Smooth muscle cell of the coronary artery (primary cell): ENCODE data around the gene GLOD5. TPM values are rescaled to one million over a fixed set of nuclear protein-coding genes. Genes with fewer than 3 reads are reported as not detected.

Experiments
- total RNA-seq: library from RNA; depleted of rRNA; stranded (reverse); fragments of >200 nt; gene quantifications from 2 replicates; pipeline ENCODE4 v1.2.3, GENCODE V29; 2014; ENCODE audit warnings: low replicate concordance

Gene GLOD5
- total RNA-seq, result not detected in 2 replicates

DNA sequence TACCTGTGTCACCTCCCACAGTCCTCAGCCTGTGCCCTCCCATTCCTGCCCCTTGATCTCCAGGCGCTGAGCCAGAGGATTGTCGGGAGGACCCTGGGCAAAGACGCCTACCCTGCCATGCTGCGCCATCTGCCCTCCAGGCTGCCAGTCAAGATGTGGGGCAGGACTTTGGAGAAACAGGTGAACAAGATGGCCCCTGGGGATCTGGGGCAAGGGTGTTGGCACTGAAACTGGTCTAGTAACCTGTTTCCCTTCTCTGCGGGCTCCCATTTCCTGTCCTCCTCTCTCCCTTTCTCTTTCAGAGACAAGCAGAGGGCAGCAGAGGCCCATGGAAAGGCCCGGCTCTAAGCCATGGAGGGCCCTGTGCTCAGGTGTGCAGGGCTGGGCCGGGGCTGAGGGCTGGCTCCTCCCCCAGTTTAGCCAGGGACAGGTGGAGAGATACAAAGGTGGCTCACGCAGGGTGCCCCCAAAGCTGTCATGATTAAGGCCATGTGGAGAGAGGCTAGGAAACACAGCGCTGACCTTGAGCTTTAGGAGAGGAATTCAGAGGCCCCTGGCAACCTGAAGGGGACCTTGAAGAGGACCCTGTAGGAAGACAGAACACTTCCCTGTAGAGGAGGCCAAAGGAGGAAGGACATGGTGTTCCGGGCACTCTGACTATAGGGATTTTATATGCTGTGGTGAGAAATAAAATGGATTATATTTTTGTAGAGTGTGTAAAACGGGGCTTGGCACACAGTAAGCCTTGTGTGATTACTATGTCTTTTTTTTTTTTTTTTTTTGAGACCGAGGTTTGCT is at the start of gene GLOD5:
Gene GLOD5 (plus strand): TSS at position 74 of the 798 bp plus-strand sequence. CDS start 44 bp downstream, at position 118.

DNA sequence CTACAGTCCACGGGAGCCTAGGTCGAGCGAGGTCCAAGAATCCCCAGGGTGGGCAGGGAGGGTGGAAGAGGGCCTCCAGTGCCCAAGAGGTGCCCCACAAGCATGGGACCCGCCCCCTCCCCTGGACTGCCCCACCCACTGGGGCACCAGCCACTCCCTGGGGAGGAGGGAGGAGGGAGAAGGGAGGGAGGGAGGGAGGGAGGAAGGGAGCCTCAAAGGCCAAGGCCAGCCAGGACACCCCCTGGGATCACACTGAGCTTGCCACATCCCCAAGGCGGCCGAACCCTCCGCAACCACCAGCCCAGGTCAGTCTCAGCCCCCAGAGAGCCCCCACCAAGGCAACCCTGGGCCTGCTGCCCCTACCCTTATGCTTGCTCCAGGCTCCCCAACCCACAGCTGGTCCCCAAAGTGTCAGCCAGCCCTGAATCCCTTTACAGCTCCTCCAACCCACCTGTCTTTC is 24.8 kb downstream of the GLOD5 start, which contains the start of gene GATA1:
Gene GATA1 (plus strand): TSS at position 250 of the 460 bp plus-strand sequence. CDS start 4,520 bp downstream, outside the sequence.

GRCh38 chrX:48801280-48802088 is 39.9 kb downstream of the GLOD5 start, which contains the start of gene HDAC6:
Gene HDAC6 (plus strand): TSS chrX:48802067. CDS start chrX:48802693, 626 bp downstream.

Other genes with a start within 250 kb of the GLOD5 start
- 45.9 and 78.8 TPM in 2 replicates for gene EBP, start 239.9 kb upstream of the GLOD5 start, total RNA-seq
- 5.3 and 6.2 TPM in 2 replicates for gene TBC1D25, start 222.0 kb upstream of the GLOD5 start, total RNA-seq
- gene RBM3, start 187.3 kb upstream of the GLOD5 start, total RNA-seq, result 56.9 and 302 TPM in 2 replicates
- gene WDR13, start 164.3 kb upstream of the GLOD5 start, total RNA-seq, result 170 and 335 TPM in 2 replicates
- 0.23 TPM in 1 of 2 replicates, not detected in the other for gene WAS, start 77.9 kb upstream of the GLOD5 start, total RNA-seq
- gene SUV39H1, start 65.0 kb upstream of the GLOD5 start, total RNA-seq, result 0.59 and 2.5 TPM in 2 replicates
- not detected in 2 replicates for gene GATA1, start 24.8 kb downstream of the GLOD5 start, total RNA-seq
- gene HDAC6, start 40.3 kb downstream of the GLOD5 start, total RNA-seq, result 21.8 and 25.6 TPM in 2 replicates
- gene ERAS, start 64.8 kb downstream of the GLOD5 start, total RNA-seq, result not detected in 2 replicates
- 0.15 and 0.23 TPM in 2 replicates for gene PCSK1N, start 73.9 kb downstream of the GLOD5 start, total RNA-seq
- gene TIMM17B, start 136.0 kb downstream of the GLOD5 start, total RNA-seq, result 9.0 and 34.8 TPM in 2 replicates
- gene PQBP1, start 136.2 kb downstream of the GLOD5 start, total RNA-seq, result 77.9 and 169 TPM in 2 replicates
- 7.8 and 17.3 TPM in 2 replicates for gene SLC35A2, start 149.9 kb downstream of the GLOD5 start, total RNA-seq
- 2.3 and 3.0 TPM in 2 replicates for gene PIM2, start 157.3 kb downstream of the GLOD5 start, total RNA-seq
- gene OTUD5, start 195.9 kb downstream of the GLOD5 start, total RNA-seq, result 33.3 and 34.9 TPM in 2 replicates
- gene KCND1, start 210.1 kb downstream of the GLOD5 start, total RNA-seq, result 0.45 and 0.59 TPM in 2 replicates
- 27.9 and 28.1 TPM in 2 replicates for gene GRIPAP1, start 240.5 kb downstream of the GLOD5 start, total RNA-seq